Nephron (organoid): ENCODE results near the gene HOXC6.

Experiments used
- H3K27ac Mint-ChIP-seq, 3 experiments: 2 replicates each; pipeline ENCODE4 v1.8.0; 2020; ENCODE audit warnings: mixed read lengths in 3 of 3, mild to moderate bottlenecking in 2 of 3, moderate library complexity in 1 of 3
- H3K27me3 Mint-ChIP-seq: 2 replicates; pipeline ENCODE4 v1.8.0; 2021; ENCODE audit warnings: low read depth, mild to moderate bottlenecking, moderate library complexity, mixed read lengths
- H3K36me3 Mint-ChIP-seq: 2 replicates; pipeline ENCODE4 v1.8.0; 2020; ENCODE audit warnings: low read depth, mixed read lengths
- H3K4me1 Mint-ChIP-seq: 2 replicates; pipeline ENCODE4 v1.8.0; 2020; ENCODE audit warnings: mixed read lengths
- H3K4me3 Mint-ChIP-seq, 3 experiments: 2 replicates each; pipeline ENCODE4 v1.8.0; 2020; ENCODE audit warnings: mild to moderate bottlenecking in 3 of 3, mixed read lengths in 3 of 3, moderate library complexity in 2 of 3
- H3K9me3 Mint-ChIP-seq: 2 replicates; pipeline ENCODE4 v1.8.0; 2020; ENCODE audit warnings: mixed read lengths
- TF ChIP-seq, protein P1 (sequence below), 3 experiments: fragments of 200-600 bp; sonication (generic); IDR thresholded peaks; one replicate each; pipeline ENCODE4 v1.5.0; 2021; ENCODE audit warnings: antibody characterized with exemption in 3 of 3; ENCODE audit not compliant: unreplicated experiment in 3 of 3

HOXC6 gene

DNA sequence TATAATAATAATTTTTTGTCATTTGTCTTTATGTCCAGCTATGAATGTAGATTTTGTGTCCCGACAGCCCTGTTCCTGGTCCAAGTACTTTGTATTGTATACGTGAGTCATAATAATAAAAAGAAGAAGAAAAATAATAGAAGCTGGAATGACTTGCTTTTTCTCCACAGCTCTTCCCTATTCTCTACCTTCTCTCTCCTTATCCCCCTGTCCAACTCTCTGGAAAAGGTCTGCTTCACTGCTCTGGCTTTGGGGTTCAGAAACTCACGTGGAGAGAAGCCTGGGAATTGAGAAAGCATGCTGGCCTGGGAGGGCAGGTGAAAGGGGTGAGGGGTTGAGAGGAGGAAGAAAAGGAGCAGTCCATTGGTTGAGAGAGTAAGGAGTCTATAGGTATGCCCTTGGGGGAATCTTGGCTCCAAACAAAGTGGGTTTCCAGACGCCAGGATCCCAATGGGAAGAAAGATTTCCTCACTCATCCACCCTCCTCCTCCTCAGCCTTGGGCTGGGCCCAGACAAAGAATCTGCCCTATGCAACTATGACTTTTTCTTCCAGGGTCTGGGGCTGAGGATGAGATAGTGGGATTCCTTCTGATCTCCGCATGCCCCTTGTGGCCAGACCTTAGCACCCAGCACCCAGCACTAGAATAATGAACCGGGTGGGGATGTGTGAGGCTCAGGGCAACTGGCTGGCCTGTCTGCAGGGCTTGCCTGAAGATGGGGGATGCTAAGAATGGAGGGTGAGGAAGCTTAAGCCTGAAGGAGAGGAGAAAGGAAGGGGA is 15.4 kb upstream of the HOXC6 start:
- TF ChIP-seq, protein P1, sequence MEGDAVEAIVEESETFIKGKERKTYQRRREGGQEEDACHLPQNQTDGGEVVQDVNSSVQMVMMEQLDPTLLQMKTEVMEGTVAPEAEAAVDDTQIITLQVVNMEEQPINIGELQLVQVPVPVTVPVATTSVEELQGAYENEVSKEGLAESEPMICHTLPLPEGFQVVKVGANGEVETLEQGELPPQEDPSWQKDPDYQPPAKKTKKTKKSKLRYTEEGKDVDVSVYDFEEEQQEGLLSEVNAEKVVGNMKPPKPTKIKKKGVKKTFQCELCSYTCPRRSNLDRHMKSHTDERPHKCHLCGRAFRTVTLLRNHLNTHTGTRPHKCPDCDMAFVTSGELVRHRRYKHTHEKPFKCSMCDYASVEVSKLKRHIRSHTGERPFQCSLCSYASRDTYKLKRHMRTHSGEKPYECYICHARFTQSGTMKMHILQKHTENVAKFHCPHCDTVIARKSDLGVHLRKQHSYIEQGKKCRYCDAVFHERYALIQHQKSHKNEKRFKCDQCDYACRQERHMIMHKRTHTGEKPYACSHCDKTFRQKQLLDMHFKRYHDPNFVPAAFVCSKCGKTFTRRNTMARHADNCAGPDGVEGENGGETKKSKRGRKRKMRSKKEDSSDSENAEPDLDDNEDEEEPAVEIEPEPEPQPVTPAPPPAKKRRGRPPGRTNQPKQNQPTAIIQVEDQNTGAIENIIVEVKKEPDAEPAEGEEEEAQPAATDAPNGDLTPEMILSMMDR (IDR thresholded peaks at IDR 0.05; ENCODE audit: unreplicated experiment in 3 of 3), result no peak
- Mint-ChIP-seq H3K4me3 (peak overlapping the region; percentile 67 to 97 (median 75)), H3K9me3 (no peaks in the 10 kb centered on the region), H3K27me3 (peaks cover 43% of the 10 kb centered on the region), H3K27ac (peak overlapping the region; percentile 93 to 97 (median 95)), H3K36me3 (no peaks in the 10 kb centered on the region), H3K4me1 (peaks cover 72% of the 10 kb centered on the region)

DNA sequence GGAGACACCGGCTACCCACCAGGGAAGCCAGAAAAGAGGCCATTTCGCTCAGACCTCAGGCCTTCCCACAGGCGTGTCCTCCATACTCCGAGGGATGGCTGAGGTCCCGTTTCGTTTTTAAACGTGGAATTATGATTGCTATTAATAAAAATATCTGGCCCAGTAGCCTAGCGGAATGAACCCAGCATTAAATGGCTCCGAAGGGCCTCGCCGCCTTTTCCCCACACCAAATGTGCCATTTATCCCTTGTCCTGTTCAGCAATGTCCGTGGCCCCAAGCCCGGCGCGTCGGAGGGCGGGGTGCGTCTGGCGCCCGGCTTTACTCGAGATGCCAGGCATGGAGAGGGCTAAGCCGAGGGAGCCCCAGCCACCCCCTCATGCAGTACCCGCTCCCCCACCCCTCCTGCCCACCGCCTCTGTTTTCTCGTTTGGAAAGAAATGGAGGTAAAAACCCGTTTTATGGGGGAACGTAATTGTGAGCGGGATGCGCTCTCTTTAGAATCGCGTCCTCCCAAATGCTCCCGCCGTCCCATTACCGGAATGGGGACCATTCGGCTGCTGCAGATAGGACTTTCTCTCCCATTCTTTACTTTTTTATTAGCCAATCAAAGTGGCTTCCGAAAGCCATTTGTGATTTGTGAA is 13.7 kb upstream of the HOXC6 start:
- H3K4me3 Mint-ChIP-seq, result peak overlapping the region; percentile 85 to 90 (median 89)
- TF ChIP-seq, protein P1 (IDR thresholded peaks at IDR 0.05; ENCODE audit: unreplicated experiment in 3 of 3), result no peak
- no peaks in the 10 kb centered on the region for H3K9me3 Mint-ChIP-seq
- H3K36me3 Mint-ChIP-seq, result no peaks in the 10 kb centered on the region
- H3K4me1 Mint-ChIP-seq, result peaks cover 66% of the 10 kb centered on the region
- peak overlapping the region; percentile 93 to 97 (median 95) for H3K27ac Mint-ChIP-seq
- peaks cover 34% of the 10 kb centered on the region for H3K27me3 Mint-ChIP-seq

- Mint-ChIP-seq H3K27ac (peak overlapping the region; percentile 93 to 97 (median 95)), H3K36me3 (no peaks in the 10 kb centered on the region), H3K4me3 (peak overlapping the region; percentile 85 to 90 (median 89)), H3K27me3 (peaks cover 29% of the 10 kb centered on the region), H3K9me3 (no peaks in the 10 kb centered on the region), H3K4me1 (peaks cover 64% of the 10 kb centered on the region)
- TF ChIP-seq, protein P1 (IDR thresholded peaks at IDR 0.05; ENCODE audit: unreplicated experiment in 3 of 3), result no peak
Observed at GRCh38 chr12:54015018-54015931, 13.0 kb upstream of the HOXC6 start.

DNA sequence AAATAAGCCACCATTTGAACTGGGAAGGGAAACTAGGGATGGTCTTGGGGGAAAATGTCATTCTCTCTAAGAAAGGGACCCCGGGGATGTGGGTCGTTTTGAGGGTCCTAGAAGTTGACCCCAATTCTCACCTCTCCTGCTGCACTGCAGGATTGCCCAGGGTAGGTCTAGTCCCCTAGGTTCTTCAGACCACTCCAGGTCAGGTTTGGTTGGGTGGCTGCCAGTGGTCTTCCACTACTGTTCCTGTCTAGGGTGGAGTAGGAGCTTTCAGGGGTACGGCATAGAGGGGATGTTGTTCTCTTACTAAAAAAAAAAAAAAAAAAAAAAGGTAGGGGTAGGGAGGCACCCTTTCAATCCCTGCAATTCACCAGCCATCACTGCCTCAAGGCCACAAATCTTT is 12.2 kb upstream of the HOXC6 start:
- TF ChIP-seq, protein P1 (IDR thresholded peaks at IDR 0.05; ENCODE audit: unreplicated experiment in 3 of 3), result no peak
- Mint-ChIP-seq H3K36me3 (no peaks in the 10 kb centered on the region), H3K4me3 (peak overlapping the region; percentile 85 to 90 (median 89)), H3K27ac (peak overlapping the region; percentile 93 to 97 (median 95)), H3K9me3 (no peaks in the 10 kb centered on the region), H3K27me3 (peaks cover 25% of the 10 kb centered on the region), H3K4me1 (peaks cover 62% of the 10 kb centered on the region)

DNA sequence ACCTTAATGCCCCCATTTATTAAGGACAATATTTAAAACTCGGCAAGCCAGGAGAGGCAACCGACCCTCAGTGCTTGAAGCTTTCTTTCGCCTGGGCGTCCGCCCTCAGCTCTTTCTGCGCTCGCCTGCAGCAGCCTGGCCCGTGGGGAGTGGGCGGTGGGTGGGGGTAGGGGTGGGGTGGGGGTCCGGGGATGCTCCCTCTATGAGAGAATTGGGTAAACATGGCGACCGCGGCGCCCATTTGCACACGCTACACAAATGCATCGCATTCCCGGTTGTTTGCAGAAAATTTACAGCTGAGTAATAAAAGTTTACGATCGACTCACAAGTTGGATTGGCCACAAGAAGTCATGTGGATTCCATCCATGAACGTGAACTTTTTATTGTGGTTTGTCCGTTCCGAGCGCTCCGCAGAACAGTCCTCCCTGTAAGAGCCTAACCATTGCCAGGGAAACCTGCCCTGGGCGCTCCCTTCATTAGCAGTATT is 11.7 kb upstream of the HOXC6 start:
- TF ChIP-seq, protein P1 (IDR thresholded peaks at IDR 0.05; ENCODE audit: unreplicated experiment in 3 of 3), result no peak
- H3K4me1 Mint-ChIP-seq, result peaks cover 62% of the 10 kb centered on the region
- peaks cover 23% of the 10 kb centered on the region for H3K27me3 Mint-ChIP-seq
- H3K36me3 Mint-ChIP-seq, result peaks cover 2% of the 10 kb centered on the region
- peak overlapping the region; percentile 85 to 90 (median 89) for H3K4me3 Mint-ChIP-seq
- H3K9me3 Mint-ChIP-seq, result no peaks in the 10 kb centered on the region
- H3K27ac Mint-ChIP-seq, result peak overlapping the region; percentile 93 to 97 (median 95)
